ENCODE results near the gene TAS2R1.

The TAS2R1 gene

GRCh38 chr5:9588254-9588653 is 41.9 kb downstream of the TAS2R1 start:
- DNase-seq (ENCODE audit: low read depth, low spot score) = no peak

GRCh38 chr5:9587135-9587534 is 43.0 kb downstream of the TAS2R1 start:
- no peak for DNase-seq (ENCODE audit: low read depth, low spot score)

GRCh38 chr5:9582406-9582805 is 47.7 kb downstream of the TAS2R1 start:
- no peak for DNase-seq (ENCODE audit: low read depth, low spot score)

Data from smooth muscle cell of the brain vasculature (primary cell).